Natural killer cell (primary cell): Measurements from ENCODE around the gene CYTH1. TPM values are rescaled to one million over a fixed set of nuclear protein-coding genes. Genes with fewer than 3 reads are reported as not detected.

Experiments used
- ATAC-seq, 3 donors: fragments of 150-1000 bp in 2 of 3; fragments of 200-7000 bp in 1 of 3; cut with Tn5 transposase; 1 replicate in 1 of 3; 2 replicates in 2 of 3; pipeline ENCODE4 v1.10.0; 2021; ENCODE audit warnings: mild to moderate bottlenecking in 2 of 3, moderate library complexity in 2 of 3
- DNase-seq, 2 donors: peaks; one replicate each; pipeline versions ENCODE4 v3.0.0 to v3.0.0-alpha.2; 2013 to 2021; ENCODE audit warnings: mixed read lengths in 1 of 2
- H3K27ac ChIP-seq: one replicate; pipeline ENCODE4 v1.5.1; 2013; ENCODE audit warnings: mild to moderate bottlenecking, low read length
- H3K27me3 ChIP-seq: one replicate; pipeline ENCODE4 v1.6.1; 2013; ENCODE audit warnings: low read length; ENCODE audit not compliant: control insufficient read depth, insufficient read depth
- H3K36me3 ChIP-seq: one replicate; pipeline ENCODE4 v1.6.1; 2013; ENCODE audit warnings: low read length; ENCODE audit not compliant: control insufficient read depth, insufficient read depth
- H3K4me1 ChIP-seq: one replicate; pipeline ENCODE4 v1.6.1; 2013; ENCODE audit warnings: low read length; ENCODE audit not compliant: control insufficient read depth, insufficient read depth
- H3K4me3 ChIP-seq: one replicate; pipeline ENCODE4 v1.5.1; 2013; ENCODE audit warnings: low read length
- H3K9me3 ChIP-seq: one replicate; pipeline ENCODE4 v1.6.1; 2013; ENCODE audit warnings: low read length; ENCODE audit not compliant: control insufficient read depth, insufficient read depth
- H3K27ac Mint-ChIP-seq, 2 donors: one replicate each; pipeline ENCODE4 v1.8.0; 2022; ENCODE audit warnings: mild to moderate bottlenecking in 2 of 2, mixed read lengths in 2 of 2, moderate library complexity in 1 of 2
- H3K27me3 Mint-ChIP-seq, 2 donors: one replicate each; pipeline ENCODE4 v1.8.0; 2022; ENCODE audit warnings: low read depth in 2 of 2, mixed read lengths in 2 of 2
- H3K36me3 Mint-ChIP-seq: one replicate; pipeline ENCODE4 v1.8.0; 2022; ENCODE audit warnings: mixed read lengths
- H3K4me1 Mint-ChIP-seq, 2 donors: one replicate each; pipeline ENCODE4 v1.8.0; 2022; ENCODE audit warnings: mixed read lengths in 2 of 2
- H3K4me3 Mint-ChIP-seq: one replicate; pipeline ENCODE4 v1.8.0; 2022; ENCODE audit warnings: mild to moderate bottlenecking, moderate library complexity, mixed read lengths
- H3K9me3 Mint-ChIP-seq, 2 donors: one replicate each; pipeline ENCODE4 v1.8.0; 2022; ENCODE audit warnings: mixed read lengths in 2 of 2
- WGBS: methylation state at CpG from one replicate; pipeline ENCODE4 v1.1.7; 2013; ENCODE audit warnings: missing lambda C conversion rate; ENCODE audit not compliant: insufficient coverage; 5-methylcytosine and 5-hydroxymethylcytosine counted together
- intact Hi-C: fragments of 100-400 bp; cut with micrococcal nuclease; formaldehyde crosslinking; loops from one replicate; pipeline ENCODE4 v1.14.2; 2022
- total RNA-seq, 4 donors: library from RNA; stranded (reverse); fragments of 120-200 nt in 1 of 4; gene quantifications; one replicate each; pipeline versions ENCODE4 v1.2.3 to v1.2.4, GENCODE V29; 2013 to 2022
- TF ChIP-seq, protein P1 (sequence below): fragments of 200-600 bp; IDR thresholded peaks from one replicate; pipeline ENCODE4 v1.8.0; 2022; ENCODE audit warnings: antibody characterized with exemption

CYTH1 gene
- total RNA-seq, 3 donors from 2014 or later (not counting 1 experiment from before 2014, with no cell fraction given): 437 to 514 (median 457) TPM

DNA sequence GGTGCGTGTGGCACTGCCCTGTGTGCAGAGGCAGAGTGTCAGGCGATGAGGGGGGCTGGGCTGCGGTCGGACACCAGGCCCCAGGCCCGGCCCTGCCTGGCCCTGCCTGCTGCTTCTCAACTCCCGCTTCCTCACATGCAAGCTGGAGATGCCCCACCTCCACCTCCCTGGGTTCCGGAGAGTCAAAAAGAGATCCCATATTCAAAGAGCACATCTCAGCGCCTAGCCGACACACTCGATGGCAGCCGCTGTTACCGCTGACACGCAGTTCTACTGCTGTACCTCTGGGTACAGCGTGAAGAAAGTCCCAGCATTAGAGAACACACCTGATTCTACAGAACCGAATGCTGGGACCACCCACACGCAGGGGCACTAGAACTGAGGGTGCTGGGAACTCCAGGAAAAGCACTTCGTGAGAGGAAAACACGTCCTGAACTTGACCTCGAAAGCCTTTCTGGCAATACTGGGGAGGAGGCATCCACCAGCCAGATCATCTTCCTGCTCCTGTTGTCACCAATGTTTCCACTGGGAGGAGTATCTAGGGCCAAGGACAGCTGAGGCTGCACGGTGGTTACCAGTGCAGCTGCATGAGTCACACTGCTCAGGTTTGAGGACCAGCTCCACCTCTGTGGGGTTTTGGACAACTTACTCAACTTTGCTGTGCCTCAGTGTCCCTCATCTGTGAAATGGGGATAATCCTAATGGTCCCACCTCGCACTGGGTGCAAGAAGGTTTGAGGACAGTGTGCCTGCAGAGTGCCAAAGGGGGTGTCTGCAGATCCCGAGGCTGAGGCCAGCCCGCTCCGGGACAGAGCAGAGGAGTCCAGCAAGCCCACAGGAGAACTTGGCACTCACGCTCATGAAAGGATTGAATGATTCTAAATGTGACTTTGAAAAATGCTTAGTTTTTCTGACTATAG is 104.5 kb downstream of the CYTH1 start:
- ATAC-seq (no peak), DNase-seq (peak in 1 of 2 donors; percentile 8)
- Mint-ChIP-seq H3K36me3 (peaks cover 32% of the 10 kb centered on the region), H3K27me3 (no peaks in the 10 kb centered on the region), H3K4me1 (peaks cover 22 to 23% of the 10 kb centered on the region in 2 donors), H3K4me3 (no peak overlapping the region), H3K27ac (peak overlapping the region in 1 of 2 donors; percentile 38), H3K9me3 (no peaks in the 10 kb centered on the region)
- Histone ChIP-seq H3K36me3 (peaks cover 98% of the 10 kb centered on the region), H3K4me3 (no peak overlapping the region), H3K27me3 (no peaks in the 10 kb centered on the region), H3K4me1 (no peaks in the 10 kb centered on the region), H3K27ac (no peak overlapping the region), H3K9me3 (no peaks in the 10 kb centered on the region)
- 95% methylated on average over 25 of the region's 25 CpGs for WGBS
- TF ChIP-seq, protein P1, sequence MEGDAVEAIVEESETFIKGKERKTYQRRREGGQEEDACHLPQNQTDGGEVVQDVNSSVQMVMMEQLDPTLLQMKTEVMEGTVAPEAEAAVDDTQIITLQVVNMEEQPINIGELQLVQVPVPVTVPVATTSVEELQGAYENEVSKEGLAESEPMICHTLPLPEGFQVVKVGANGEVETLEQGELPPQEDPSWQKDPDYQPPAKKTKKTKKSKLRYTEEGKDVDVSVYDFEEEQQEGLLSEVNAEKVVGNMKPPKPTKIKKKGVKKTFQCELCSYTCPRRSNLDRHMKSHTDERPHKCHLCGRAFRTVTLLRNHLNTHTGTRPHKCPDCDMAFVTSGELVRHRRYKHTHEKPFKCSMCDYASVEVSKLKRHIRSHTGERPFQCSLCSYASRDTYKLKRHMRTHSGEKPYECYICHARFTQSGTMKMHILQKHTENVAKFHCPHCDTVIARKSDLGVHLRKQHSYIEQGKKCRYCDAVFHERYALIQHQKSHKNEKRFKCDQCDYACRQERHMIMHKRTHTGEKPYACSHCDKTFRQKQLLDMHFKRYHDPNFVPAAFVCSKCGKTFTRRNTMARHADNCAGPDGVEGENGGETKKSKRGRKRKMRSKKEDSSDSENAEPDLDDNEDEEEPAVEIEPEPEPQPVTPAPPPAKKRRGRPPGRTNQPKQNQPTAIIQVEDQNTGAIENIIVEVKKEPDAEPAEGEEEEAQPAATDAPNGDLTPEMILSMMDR: no peak
- intact Hi-C loops: no loop called here

DNA sequence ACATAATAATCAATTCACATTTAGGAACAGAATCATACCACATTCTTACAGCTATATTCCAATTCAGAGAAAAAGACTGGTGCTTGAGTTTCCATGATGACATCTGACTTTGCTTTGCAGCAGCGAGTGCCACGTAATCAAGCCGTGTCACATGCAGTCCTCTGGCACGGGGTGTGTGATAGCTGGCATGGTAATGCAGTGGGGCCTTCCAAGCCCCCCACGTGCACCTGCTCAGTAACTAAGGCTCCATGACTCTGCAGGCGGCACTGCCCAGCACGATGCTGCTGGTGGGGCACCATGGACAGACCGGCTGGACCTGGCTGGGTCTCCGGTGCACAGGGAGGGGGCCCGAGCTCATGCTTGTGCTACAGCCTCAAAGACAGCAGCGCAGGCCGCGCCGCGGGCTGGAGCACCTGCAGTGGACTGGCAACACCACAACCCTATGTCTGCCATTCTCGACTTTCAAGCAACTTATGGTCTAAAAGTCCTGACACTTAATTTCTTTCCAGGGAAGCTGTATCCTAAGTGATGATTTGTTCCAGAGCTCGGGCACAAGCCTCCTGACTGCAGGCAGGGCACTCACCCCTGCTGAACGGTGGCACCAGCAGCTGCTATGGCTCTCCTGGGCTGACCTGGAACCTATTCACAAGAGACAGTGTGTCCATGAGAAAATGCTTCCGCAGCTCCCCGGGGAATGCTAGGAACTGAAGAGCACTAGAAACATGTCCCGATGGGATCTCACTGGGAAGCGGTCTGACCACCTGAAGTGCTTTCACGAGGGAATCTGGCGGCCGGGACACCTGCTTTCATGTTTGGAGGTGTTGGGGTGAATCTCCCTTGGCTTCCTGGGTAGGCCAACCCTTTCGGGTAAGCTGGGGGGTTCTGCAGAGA is 105.4 kb downstream of the CYTH1 start:
- peaks cover 96% of the 10 kb centered on the region for H3K36me3 ChIP-seq
- no peak for ATAC-seq
- no peaks in the 10 kb centered on the region for H3K4me1 ChIP-seq
- Mint-ChIP-seq H3K9me3 (no peaks in the 10 kb centered on the region), H3K27me3 (no peaks in the 10 kb centered on the region), H3K27ac (peak overlapping the region in 1 of 2 donors; percentile 73), H3K4me1 (peaks cover 15 to 24% of the 10 kb centered on the region in 2 donors), H3K4me3 (no peak overlapping the region), H3K36me3 (peaks cover 23% of the 10 kb centered on the region)
- no peaks in the 10 kb centered on the region for H3K27me3 ChIP-seq
- no peak for DNase-seq
- WGBS: 96% methylated on average over 26 of the region's 26 CpGs
- TF ChIP-seq, protein P1: no peak
- intact Hi-C loops: no loop called here
- H3K9me3 ChIP-seq: no peaks in the 10 kb centered on the region
- no peak overlapping the region for H3K27ac ChIP-seq
- H3K4me3 ChIP-seq: no peak overlapping the region

DNA sequence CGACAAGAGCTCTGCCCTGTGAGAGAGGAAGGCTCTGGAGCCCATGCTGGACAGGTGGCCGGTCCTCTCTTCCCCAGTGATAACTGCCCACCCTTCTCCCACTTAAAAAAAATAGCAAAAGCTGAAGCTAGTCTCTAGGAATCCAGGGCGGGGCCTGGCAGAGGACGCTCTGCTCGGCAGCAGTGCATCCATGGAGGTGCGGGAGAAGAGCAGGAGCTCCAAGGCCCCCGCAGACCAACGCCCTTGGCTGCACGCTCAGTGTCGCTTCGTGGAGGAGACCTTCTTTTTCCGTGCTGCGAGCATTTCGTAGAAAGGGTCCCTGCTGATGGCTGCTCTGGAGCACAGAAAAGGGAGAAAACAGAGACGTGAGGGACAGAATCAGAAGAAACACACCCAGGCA is 106.2 kb downstream of the CYTH1 start:
- TF ChIP-seq, protein P1: no peak
- intact Hi-C loops: no loop called here
- H3K4me1 ChIP-seq: no peaks in the 10 kb centered on the region
- Mint-ChIP-seq H3K9me3 (no peaks in the 10 kb centered on the region), H3K27ac (peak overlapping the region in 1 of 2 donors; percentile 73), H3K36me3 (peaks cover 16% of the 10 kb centered on the region), H3K27me3 (no peaks in the 10 kb centered on the region), H3K4me3 (no peak overlapping the region), H3K4me1 (peaks cover 7 to 25% of the 10 kb centered on the region in 2 donors)
- no peak overlapping the region for H3K27ac ChIP-seq
- H3K9me3 ChIP-seq: no peaks in the 10 kb centered on the region
- 97% methylated on average over 15 of the region's 15 CpGs for WGBS
- no peaks in the 10 kb centered on the region for H3K27me3 ChIP-seq
- no peak for DNase-seq
- peaks cover 88% of the 10 kb centered on the region for H3K36me3 ChIP-seq
- no peak for ATAC-seq
- no peak overlapping the region for H3K4me3 ChIP-seq
